GM19193 (cell line): ENCODE data around the gene CARS2.

Source experiments
- POLR2A ChIP-seq: IDR thresholded peaks from 4 replicates; pipeline ENCODE4 v1.6.1; 2011; ENCODE audit not compliant: insufficient read depth, insufficient read length; ENCODE audit errors: extremely low read depth

CARS2 gene

GRCh38 chr13:110697842-110698241, 8.1 kb downstream of the CARS2 start:
- TF ChIP-seq POLR2A = no peak

- TF ChIP-seq POLR2A = no peak
Observed at GRCh38 chr13:110696776-110697175, 9.1 kb downstream of the CARS2 start.

- TF ChIP-seq POLR2A = no peak
Observed at GRCh38 chr13:110690516-110690915, 15.4 kb downstream of the CARS2 start.

GRCh38 chr13:110689711-110690110, 16.2 kb downstream of the CARS2 start:
- TF ChIP-seq POLR2A = no peak

- no peak for TF ChIP-seq POLR2A
Observed at GRCh38 chr13:110689041-110689440, 16.9 kb downstream of the CARS2 start.

- TF ChIP-seq POLR2A = no peak
Observed at GRCh38 chr13:110687736-110688135, 18.2 kb downstream of the CARS2 start.

- no peak for TF ChIP-seq POLR2A
Observed at GRCh38 chr13:110685305-110686020, 20.5 kb downstream of the CARS2 start.

GRCh38 chr13:110684388-110685056, 21.4 kb downstream of the CARS2 start:
- no peak for TF ChIP-seq POLR2A

DNA sequence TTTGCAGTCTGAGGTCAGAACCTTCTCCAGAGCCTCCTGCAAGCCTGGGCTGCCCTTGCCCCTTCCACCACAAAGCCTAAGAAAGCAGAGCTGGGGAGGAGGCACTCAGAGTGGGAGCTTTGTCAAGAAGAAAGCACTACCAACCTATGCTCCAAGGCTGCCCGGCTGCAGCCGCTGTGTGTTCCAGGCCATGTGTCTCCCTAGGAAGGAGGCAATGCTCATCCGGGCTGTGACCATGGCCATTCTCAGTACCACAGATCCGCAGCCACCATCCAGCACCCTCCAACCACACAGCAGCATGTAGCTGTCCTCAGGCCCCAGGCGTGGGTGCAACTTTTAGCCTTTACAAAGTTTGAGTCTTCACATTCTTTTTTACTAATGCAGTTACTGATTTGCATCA, 22.0 kb downstream of the CARS2 start:
- no peak for TF ChIP-seq POLR2A

DNA sequence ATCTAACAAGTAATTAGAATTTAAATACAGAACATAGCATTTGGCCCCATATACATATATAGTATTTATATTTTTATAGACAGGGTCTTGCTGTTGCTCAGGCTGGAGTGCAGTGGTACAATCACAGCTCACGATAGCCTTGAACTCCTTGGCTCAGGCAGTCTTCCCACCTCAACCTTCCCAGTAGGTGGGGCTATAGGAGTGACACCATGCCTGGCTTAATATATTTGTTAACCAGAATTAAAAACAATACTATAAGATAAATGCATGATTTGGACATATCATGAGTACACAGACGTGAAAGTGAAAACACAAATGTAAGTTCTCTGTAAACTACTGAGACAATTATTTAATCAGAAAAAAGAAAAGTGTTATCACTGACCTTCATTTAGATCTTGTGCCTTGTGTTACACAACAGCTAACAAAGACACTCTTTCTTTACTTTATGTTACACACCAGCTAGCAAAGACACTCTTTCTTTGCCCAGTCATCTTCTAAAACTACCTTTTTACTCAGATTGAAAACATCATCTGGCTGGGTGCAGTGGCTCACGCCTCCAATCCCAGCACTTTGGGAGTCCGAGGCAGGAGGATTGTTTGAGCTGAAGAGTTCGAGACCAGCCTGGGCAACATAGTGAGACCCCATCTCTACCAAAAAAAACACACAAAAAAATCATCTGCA, 22.6 kb downstream of the CARS2 start:
- no peak for TF ChIP-seq POLR2A

GRCh38 chr13:110682746-110683145, 23.2 kb downstream of the CARS2 start:
- TF ChIP-seq POLR2A = no peak

- TF ChIP-seq POLR2A = no peak
Observed at GRCh38 chr13:110681868-110682550, 23.9 kb downstream of the CARS2 start.

- no peak for TF ChIP-seq POLR2A
Observed at GRCh38 chr13:110680852-110681251, 25.1 kb downstream of the CARS2 start.

- no peak for TF ChIP-seq POLR2A
Observed at GRCh38 chr13:110677731-110678545, 28.0 kb downstream of the CARS2 start.
